ENCODE results near the gene TRERF1.
"Not testable (repeated sequence)": the region's sequence is repeated elsewhere in the genome, so short reads cannot be mapped to it uniquely, and the experiment has no call there.

Gene TRERF1

DNA sequence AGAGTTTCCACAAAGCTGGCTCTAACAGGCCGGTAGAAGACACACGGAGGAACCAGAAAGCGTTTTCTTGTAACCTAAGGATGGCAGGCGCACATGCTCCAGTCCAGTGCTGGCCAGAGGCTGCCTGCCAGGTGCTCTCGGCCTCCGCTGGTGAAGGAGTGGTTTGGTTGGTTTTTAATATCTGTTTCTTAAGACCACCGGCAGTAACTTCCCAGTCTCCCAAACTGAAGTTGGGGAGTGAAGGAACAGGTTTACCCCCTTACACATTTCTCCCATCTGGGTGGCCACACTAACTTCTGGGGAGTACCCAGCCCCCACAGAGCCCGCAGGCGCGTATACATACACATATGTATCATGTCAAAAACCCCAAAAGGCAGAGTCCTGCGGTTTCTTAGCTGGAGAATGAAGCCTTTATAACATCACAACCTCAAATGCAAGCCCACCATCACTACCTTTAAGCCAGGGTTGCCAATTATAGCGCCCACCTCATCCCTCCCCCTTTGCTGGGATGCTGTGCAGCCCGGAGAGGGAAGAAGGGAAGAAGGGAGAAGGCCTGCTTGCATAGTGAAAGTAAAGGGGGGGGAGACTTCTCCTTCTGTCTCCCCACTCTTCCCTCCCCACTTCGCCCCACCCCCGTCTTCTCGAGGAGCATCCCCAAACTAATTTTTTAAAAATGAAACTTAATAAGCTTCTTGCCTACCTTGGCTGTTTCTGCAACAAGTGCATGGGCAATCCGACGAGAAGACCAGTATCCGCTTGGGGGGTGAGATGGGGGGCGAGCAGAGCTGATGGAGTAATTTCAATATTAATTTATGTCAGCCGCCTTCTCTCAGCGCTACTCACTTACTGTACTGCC, 1.0 kb downstream of the TRERF1 start:
- no peak for DNase-seq (ENCODE audit: low spot score)

DNA sequence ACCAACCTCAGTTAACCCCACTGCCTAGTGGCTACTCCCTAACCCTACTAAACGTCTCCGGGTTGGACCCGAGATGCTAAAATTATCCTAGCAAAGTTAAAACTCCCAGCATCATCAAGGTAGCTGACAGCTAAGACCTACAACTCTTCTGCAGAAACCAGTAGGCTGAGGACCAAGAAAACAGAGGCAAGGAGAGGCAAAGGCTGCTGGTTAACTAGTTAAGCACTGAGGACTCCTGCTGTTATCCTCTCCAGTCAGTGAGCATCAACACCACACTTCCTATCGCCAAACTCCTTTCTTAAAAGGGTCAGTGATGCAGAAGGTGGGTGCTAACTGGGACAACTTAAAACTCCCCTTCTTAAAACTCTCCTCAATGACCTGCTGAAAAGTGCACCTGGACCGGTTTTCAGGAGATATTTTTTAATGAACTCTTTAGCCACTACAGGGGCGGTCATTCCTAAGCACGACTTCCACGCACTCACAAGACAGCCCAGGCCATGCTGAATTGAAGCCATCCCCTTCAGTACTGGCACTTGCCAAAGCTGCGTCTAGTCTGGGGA, 1.7 kb downstream of the TRERF1 start:
- DNase-seq (ENCODE audit: low spot score), result no peak

DNA sequence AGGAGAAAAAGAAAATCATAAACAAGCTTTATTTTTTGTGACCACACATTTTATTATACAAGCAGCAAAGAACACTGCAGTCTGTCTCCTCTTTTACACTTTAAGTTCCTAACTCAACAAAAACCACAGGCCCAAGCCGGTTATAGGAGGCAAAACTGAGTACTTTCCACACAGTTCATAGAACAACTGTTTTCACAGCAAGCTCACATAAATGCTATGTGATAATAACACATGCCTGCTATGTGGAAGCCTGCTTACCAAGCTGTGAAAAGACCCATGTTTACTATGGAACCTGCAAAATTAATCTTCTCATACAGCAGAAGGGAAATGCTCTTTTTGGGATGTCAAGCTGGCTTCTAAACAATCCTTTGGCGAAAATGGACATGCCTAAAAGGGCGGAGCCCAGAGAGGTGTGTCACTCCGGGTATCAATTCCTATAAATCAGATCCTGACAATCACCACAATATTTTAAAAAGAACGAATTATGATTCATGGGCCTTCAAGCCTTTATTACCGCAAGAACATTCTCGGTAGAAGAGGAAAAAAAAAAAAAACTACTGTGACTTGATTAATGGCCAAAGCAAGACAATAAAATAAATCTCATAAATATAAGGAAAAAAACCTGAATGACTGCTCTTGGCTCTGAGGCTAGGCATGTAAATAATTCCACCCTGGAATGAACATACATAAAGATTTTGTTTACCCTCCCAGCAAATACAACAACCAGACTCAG, 2.6 kb downstream of the TRERF1 start:
- no peak for DNase-seq (ENCODE audit: low spot score)

DNA sequence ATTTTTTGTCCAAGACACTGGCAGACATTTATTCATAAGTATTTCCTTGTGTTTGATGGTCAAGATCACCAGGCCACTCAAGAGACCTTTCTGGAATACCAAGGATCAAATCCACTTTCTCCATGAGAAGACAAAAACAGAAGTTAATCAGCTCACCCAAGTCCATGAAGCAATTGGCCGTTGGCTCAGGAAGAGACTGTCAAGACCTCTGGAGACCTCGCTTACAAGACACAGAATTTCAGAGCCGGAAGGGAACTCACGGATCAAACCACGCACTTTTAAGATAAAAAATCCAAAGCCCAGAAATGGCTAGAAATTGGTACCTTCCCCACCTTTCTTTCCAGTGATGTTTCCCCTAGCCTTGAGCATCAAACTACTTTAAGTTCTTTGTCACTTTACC, 3.3 kb downstream of the TRERF1 start:
- no peak for DNase-seq (ENCODE audit: low spot score)

DNA sequence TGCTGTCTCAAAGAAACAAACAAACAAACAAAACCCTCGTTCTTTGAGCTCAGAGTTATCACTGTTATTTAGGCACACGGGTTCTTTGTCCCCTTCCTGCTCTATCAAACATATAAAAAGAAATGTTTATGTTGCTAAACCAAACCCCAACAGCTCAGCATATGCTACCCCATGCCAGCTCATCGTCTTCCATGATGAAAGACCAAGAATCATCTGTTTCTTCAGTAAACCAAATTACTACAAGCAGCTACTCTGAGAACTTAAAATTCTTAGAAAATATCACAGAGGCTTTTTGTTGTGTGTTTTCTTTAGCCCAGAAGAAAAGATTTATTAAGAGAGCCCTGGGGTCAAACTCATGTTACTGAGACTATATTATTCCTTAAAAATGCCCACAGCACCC, 4.7 kb downstream of the TRERF1 start:
- DNase-seq (ENCODE audit: low spot score), result no peak

DNA sequence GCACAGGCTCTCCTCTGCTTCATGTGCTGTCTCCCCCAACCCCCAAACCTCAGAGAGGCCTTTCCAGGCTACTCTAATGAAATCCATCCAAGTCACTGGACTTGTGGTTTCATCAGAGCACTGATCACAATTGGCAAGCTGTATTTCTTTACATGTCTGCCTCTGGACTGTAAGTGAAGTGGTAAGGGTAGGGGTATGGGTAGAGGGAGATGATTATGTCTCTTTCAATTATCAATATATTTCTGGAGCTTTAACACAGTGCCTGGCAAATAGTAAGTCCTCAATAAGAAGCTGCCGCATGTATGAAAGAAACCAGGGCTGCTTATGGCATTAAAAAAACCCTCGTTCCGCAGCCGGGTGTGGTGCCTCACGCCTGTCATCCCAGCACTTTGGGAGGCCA, 5.4 kb downstream of the TRERF1 start:
- no peak for DNase-seq (ENCODE audit: low spot score)

DNA sequence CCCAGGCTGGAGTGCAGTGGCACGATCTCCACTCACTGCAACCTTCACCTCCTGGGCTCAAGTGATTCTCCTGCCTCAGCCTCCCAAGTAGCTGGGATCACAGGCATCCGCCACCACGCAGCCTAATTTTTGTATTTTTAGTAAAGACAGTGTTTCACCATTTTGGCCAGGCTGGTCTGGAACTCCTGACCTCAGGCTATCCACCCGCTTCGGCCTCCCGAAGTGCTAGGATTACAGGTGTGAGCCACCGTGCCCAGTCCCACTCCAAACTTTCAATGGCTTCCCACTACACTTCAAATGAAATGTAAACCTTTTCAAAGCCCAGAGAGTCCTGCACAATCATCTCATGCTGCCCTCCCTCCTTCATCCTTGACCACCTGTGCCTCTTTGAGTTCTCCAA, 5.8 kb downstream of the TRERF1 start:
- not testable (repeated sequence) for DNase-seq (ENCODE audit: low spot score)

DNA sequence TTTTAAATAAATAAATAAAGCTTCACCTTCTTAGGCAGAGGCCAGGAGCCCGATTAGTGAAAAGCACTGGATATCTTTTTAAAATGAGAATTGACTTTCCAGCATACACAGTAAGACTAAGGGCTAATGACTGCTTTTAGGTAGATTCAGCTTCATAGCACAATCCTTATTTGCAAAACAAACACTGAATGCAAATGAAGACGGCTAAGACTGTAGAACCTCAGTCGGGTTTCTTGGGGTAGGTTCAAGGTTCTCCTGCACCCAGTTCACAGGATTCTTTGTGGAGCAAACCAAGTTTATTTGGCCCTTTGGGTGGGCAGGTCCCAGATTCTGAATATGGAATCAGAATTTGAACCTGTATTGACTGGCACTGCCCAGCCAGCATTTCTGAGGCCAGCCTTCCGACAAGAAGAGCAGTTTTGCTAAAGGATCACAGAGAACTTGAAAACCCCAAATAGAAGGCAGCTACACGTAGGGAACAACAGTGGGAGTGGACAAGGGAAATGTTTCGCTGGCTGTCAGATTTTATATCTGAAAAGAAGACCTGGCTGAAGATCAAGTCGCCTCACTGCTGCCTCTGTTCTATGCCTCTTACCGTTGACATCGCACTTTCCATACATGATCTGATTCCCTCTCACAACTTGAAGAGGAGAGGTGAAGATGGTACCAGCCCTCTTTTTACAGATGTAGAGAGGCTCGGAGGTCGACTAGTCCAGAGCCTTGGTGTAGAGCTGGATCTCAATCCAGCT, 8.2 kb downstream of the TRERF1 start:
- DNase-seq (ENCODE audit: low spot score), result no peak

DNA sequence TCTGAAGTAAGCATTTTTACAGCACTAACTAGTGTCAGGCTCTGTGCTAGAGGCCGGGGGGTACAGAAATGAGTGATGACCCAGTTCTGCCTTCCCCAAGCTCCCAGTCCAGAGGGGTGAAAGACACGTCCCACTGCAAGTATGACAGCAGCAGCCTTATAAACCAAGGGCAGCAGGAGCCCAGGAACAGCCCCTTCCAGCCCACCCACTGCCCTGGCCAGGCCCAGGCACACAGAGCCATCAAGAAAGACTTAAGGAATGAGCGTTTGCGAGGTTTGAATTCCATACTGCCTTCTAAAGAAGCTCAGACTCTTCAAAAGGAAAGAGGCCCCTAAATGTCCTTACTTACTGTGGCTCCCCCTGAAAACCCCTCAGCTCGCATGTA, 10.0 kb downstream of the TRERF1 start:
- no peak for DNase-seq (ENCODE audit: low spot score)

DNA sequence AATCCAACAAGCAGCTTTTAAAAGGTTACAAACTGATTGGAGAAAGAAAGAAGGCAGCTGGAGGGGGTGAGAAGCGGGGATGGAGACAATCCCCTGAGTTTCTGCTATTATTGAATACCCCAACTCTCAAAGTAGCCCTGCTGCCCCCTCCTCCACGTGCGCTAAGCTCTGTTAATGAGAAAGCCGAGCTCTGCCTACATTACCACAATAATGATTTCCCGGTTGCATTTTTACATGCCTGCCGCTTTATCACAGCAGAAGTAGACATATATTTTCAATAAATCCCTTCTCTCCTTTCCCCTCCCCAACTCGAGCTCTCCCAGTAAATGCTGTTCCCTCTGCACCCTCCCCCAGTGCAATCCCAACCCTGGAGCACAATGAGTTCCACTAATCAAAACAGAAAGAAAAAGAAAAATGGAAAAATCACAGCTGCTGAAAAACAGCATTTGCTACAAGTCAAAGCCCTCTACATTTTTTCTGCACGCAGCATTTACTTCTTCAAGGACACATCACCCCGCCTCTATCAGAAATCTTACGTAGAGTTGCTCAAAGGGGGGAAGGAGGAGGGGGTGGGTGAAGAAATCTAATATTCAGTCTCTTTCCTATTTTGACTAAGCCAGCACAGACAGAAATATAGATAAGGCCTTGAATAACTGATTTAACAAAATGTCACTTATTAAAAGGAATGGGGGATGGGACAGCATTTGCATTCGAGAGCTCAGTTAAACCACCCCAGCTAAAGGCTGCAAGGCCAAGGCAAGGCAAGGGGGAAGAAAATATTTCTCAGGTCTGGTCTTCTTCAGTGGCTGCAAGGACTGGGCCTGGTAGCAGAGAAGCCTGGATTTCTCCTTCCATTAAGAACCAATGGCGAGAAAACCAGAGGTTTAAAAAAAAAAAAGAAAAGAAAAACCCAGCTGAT, 10.7 kb downstream of the TRERF1 start:
- DNase-seq (ENCODE audit: low spot score), result no peak

DNA sequence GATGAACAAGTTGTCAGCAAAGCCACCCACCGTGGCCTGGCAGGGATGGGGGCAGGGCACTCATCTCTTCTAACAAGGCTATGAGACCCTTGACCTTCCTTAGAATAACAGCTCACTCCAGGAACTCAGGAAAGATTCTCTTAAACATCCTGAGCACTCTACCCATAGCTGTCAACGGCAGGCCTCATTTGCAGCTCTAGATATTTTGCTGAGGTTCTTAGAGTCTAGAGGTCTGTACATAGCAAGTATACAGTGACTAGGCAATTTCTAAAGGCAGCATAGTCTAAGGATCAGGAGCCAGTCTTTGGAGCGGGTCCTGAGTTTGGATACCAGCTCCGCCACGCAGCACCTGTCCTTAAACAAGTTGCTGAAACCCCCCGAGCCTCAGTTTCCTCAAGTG, 11.7 kb downstream of the TRERF1 start:
- DNase-seq (ENCODE audit: low spot score), result no peak

DNA sequence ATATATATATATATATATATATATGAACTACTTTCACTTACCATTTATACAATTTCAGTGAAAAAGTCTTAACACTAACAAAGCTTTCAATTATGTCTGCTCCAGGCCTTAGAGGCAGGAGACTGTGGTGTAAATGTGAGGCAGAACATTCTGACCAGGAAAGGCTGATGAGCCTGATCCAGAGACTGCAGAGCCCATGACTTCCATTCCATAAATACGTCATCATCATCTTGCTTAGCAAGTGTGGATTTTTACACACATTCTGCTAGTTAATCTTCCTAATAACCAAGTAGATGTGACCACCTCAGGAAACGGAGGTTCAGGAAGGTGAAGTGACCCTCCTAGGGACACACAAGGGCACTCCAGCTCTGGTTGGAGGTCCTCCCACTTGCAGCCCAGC, 14.9 kb downstream of the TRERF1 start:
- no peak for DNase-seq (ENCODE audit: low spot score)

DNA sequence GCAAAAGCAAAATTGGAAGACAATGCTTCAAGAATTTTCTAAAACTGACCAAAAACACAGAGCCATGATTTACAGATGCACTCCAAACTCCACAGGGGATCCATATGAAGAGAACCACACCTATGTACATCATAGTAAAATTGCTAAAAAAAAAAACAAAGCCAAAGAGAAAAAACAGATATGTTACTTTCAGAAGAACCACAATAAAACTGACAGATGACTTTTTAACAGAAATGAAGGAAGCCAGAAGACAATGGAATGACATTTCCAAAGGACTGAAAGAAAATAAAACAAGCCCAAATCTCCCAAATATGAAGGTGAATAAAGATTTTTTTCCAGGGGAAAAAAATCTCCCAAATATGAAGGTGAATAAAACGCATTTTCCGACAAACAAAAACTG, 17.5 kb downstream of the TRERF1 start:
- no peak for DNase-seq (ENCODE audit: low spot score)

DNA sequence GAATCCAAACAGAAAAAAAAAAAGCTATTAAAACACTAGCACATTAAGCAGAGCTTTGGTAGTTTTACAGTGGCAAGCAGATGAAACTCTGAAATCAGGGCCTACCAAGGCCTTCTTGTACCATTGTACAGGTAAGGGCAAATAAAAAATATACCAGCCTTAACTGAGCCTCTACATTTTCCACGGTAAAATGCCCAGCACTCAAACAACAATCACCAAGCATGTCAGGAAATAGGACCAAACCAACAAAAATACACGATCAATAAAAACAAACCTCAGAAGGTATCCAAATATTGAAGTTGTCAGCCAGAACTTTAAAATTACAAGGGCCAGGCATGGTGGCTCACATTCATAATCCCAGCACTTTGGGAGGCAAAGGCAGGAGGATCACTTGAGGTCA, 18.3 kb downstream of the TRERF1 start:
- no peak for DNase-seq (ENCODE audit: low spot score)

DNA sequence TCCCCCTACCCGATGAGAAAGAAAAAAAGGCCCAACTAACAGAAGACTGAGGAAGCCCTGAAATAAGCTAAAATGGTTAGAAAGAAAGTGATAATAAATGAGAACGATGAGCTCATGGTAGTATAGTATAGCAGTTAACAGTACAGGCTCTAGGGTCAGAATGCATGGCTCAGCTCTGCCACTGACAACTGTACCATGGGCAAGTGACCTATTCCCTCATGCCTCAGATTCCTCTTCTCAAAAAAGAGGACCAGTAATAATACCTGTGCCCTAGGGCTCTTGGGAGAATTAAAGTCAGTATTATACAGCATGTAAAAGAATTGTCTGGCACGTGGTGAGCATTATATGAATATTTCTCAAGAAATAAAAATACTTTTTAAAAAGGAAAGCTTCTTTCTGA, 19.8 kb downstream of the TRERF1 start:
- no peak for DNase-seq (ENCODE audit: low spot score)

DNA sequence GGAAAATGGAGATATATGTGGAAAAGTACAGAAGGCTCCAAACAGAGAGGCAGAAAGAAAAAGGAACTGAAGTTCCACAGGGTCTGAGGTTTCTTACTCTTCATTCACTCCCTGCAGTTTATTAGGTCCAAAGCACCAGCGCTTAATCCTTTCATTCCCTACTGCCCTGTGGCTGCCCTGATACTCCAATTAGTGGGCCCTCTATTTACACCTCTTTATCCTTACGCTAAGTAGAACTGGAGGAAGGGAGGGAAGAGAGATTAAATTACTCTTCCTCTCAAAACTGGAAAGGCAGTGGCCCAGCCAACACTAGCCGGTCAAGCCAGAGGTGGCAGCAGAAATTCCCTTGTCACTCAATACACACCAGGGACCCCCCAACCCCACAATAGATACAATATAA, 20.4 kb downstream of the TRERF1 start:
- no peak for DNase-seq (ENCODE audit: low spot score)

DNA sequence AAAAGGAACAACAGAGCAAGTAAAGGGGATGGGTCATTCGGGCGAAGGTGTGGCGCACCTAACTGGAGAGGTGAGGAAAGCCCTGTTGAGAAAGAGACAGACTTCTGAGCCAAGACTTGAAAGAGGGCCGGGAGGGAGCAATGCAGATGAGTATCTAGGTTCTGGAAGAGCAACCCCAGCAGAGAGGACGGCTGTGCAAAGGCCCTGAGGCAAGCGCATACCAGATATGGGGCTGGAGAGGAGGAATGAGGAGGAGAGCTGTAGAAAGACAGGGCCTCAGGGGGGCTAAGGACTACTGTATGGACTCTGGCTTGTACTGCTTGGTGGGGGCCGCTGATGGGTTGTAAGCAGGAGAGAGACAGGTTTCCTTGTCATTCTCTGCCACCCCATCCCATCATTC, 21.9 kb downstream of the TRERF1 start:
- DNase-seq (ENCODE audit: low spot score), result no peak

DNA sequence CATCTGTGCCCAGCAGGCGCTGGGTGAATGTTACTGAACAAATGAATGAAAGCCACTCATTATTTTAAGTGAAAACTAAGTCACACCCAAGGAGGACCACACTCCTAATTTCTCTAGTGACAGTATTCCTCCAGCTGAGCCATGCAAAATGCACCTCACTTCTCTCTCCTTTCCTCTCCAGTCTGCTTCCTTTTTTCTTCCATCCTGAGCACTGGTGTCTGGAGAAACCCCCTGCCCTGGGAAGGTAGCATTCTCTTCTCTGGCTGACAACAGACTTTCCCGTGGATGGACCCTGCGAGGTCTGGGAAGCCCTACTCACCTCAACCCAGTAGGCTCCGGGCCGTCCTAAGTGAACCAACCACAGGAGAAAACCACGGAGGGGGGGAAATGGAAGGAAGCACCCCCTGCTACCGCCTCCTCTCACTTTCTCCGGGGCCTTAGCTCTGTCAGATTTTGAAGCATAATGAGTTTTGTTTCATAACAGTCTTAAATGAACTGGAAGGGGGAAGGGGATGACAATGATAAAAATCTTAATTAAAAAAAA, 22.6 kb downstream of the TRERF1 start:
- DNase-seq (ENCODE audit: low spot score), result no peak

DNA sequence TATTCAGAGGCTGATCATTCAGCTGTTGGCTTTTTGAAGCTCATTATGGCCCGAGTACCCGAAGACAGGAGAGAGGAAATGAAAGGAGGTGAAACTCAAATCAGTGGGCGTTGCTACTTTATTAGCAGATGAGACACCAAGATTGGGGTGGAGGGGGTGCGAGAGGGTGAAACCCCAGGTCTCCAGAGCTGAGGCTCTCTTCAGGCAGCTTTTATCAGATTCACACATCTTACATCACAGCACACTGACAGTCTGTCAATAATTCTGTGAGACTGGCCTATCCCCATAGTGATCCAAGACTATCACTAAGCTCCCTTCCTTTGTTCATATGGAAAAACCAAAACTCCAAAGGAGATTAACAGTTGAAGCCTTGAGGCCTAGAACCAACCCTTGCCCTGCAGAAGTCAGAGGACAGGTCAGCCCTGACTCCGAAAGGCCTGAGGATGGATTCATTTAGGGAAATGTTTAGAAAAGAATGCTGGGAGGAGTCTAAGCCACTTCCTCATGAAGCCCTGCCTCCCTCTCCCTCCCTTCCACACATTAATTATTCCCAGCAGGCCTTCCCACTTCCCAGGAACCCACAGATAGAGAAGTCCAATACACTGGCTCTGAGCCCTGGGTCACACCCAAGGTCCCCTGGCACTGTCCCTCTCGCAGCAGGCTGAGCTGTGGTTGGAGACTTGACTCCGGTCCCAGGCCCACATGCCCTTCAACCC, 23.2 kb downstream of the TRERF1 start:
- DNase-seq (ENCODE audit: low spot score), result no peak

DNA sequence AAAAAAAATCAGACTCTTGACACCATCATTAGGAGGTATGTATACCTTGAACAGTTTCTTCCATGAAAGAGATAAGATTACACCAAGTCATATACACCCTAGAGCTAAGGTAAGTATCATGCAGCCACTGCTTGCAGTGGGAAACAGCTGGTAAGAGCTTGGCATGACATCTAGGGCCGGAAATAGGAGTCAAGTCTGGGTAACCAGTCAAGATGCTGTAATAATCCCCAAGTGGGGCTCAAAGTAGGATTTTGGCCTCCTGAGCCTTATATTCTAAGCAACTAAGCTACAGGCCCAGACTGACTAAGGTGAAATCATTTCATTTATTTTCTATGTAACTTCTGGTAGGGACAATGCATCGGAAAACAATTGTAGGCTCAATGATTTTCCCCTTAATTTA, 23.9 kb downstream of the TRERF1 start:
- no peak for DNase-seq (ENCODE audit: low spot score)

DNA sequence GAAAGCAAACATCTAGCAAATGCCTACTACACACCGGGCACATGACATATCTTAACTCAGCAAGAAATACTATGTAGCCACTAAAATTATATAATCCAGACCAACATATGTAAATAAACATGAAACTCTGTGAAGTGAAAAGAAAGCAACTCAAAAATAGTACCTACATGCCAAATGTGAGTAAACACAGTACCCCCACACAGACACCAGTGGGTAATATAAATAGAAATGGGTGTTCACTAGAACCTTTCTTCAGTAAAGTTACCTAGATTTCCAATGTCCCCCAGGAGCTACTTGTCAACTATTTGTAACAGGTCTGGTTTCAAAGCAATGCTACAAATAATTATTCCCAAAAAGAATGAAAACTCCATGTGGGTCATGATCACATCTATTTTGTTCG, 25.5 kb downstream of the TRERF1 start:
- DNase-seq (ENCODE audit: low spot score), result no peak
